HepG2 (cell line): Measurements from ENCODE around the gene SULT2B1. TPM values are rescaled to one million over a fixed set of nuclear protein-coding genes. Genes with fewer than 3 reads are reported as not detected.

Experiments
- AHR ChIP-seq: IDR thresholded peaks from 2 replicates; pipeline ENCODE4 v1.6.1; 2018; ENCODE audit warnings: missing genetic modification reagents, missing compliant biosample characterization
- EP300 ChIP-seq, 3 experiments: sonication (generic) in 1 of 3; formaldehyde crosslinking in 1 of 3; IDR thresholded peaks; 2 replicates each; pipeline versions ENCODE4 v1.5.1 to v1.6.1; 2011 to 2020; ENCODE audit warnings: low read depth in 2 of 3, low read length in 2 of 3, borderline replicate concordance in 1 of 3, improper control_type of control experiment in 1 of 3, mild to moderate bottlenecking in 1 of 3, missing genetic modification reagents in 1 of 3, moderate library complexity in 1 of 3
- GFI1 ChIP-seq: sonication (generic); formaldehyde crosslinking; IDR thresholded peaks from 2 replicates; pipeline ENCODE4 v1.5.0; 2020; ENCODE audit warnings: missing genetic modification reagents, mild to moderate bottlenecking, borderline replicate concordance
- HNF4G ChIP-seq, 2 experiments: sonication (generic) in 1 of 2; formaldehyde crosslinking in 1 of 2; IDR thresholded peaks; 2 replicates each; pipeline versions ENCODE4 v1.4.0 to v1.6.1; 2011 to 2020; ENCODE audit warnings: borderline replicate concordance in 2 of 2, low read depth in 2 of 2, mild to moderate bottlenecking in 2 of 2, low read length in 1 of 2, missing genetic modification reagents in 1 of 2, moderate library complexity in 1 of 2
- MEF2D ChIP-seq: sonication (generic); formaldehyde crosslinking; IDR thresholded peaks from 2 replicates; pipeline ENCODE4 v1.5.1; 2020; ENCODE audit warnings: mild to moderate bottlenecking, missing genetic modification reagents
- NONO ChIP-seq, 2 experiments: fragments of 450-650 bp in 1 of 2; sonication (generic) in 1 of 2; formaldehyde crosslinking in 1 of 2; IDR thresholded peaks in 1 of 2; conservative IDR thresholded peaks in 1 of 2; 2 replicates each; pipeline versions ENCODE4 v1.6.1 to v1.8.0; 2017 to 2022; ENCODE audit warnings: mild to moderate bottlenecking in 1 of 2, missing genetic modification reagents in 1 of 2, moderate library complexity in 1 of 2
- NR2F1 ChIP-seq, 2 experiments: fragments of 450-650 bp in 1 of 2; formaldehyde crosslinking in 1 of 2; IDR thresholded peaks; 2 replicates each; pipeline versions ENCODE4 v1.5.0 to v1.6.1; 2016 to 2020; ENCODE audit warnings: mild to moderate bottlenecking in 1 of 2, missing compliant biosample characterization in 1 of 2, missing genetic modification reagents in 1 of 2, moderate library complexity in 1 of 2
- SAFB2 ChIP-seq: sonication (generic); formaldehyde crosslinking; IDR thresholded peaks from 2 replicates; pipeline ENCODE4 v1.5.1; 2020; ENCODE audit warnings: missing genetic modification reagents, low read depth, mild to moderate bottlenecking, borderline replicate concordance
- SATB2 ChIP-seq: sonication (generic); formaldehyde crosslinking; IDR thresholded peaks from 2 replicates; pipeline ENCODE4 v1.5.0; 2020; ENCODE audit warnings: missing genetic modification reagents
- TAF15 ChIP-seq: fragments of 200-400 bp; formaldehyde crosslinking; IDR thresholded peaks from one replicate; pipeline ENCODE4 v1.6.1; 2018; ENCODE audit warnings: mild to moderate bottlenecking, low read depth, low read length; ENCODE audit not compliant: poor library complexity, severe bottlenecking
- ZNF10 ChIP-seq: sonication (generic); formaldehyde crosslinking; IDR thresholded peaks from 2 replicates; pipeline ENCODE4 v1.4.0; 2020; ENCODE audit warnings: mild to moderate bottlenecking, low read depth, missing genetic modification reagents, borderline replicate concordance
- polyA plus RNA-seq, 8 experiments: library from polyadenylated mRNA; depleted of rRNA in 3 of 8; stranded (reverse) in 7 of 8; unstranded in 1 of 8; fragments of >200 nt; fragmentation: Illumina TruSeq in 4 of 8; extraction: Trizol in 4 of 8; gene quantifications; 2 replicates each; pipeline versions ENCODE4 v1.2.1 to v1.2.3, GENCODE V29; 2011 to 2016; ENCODE audit warnings: low read depth in 4 of 8, missing spikeins in 1 of 8, mixed read lengths in 1 of 8; ENCODE audit not compliant: insufficient read depth in 1 of 8
- total RNA-seq, 5 experiments: library from RNA; depleted of rRNA; stranded (reverse); fragments of >200 nt; fragmentation: Illumina TruSeq; extraction: Trizol; gene quantifications; 2 replicates each; pipeline ENCODE4 v1.2.3, GENCODE V29; 2016; ENCODE audit warnings: low read depth in 1 of 5
- TF ChIP-seq, protein P1 (sequence below): sonication (generic); formaldehyde crosslinking; IDR thresholded peaks from 2 replicates; pipeline ENCODE4 v1.5.1; 2020; ENCODE audit warnings: mild to moderate bottlenecking, missing genetic modification reagents, moderate library complexity
- TF ChIP-seq, protein P2 (sequence below): sonication (generic); formaldehyde crosslinking; conservative IDR thresholded peaks from 2 replicates; pipeline ENCODE4 v1.4.0; 2020; ENCODE audit warnings: mild to moderate bottlenecking, missing genetic modification reagents, moderate library complexity
- TF ChIP-seq, protein P3 (sequence below): sonication (generic); formaldehyde crosslinking; IDR thresholded peaks from 2 replicates; pipeline ENCODE4 v1.8.0; 2022; ENCODE audit warnings: mild to moderate bottlenecking, missing genetic modification reagents, moderate library complexity
- TF ChIP-seq, protein P4 (sequence below): sonication (generic); formaldehyde crosslinking; IDR thresholded peaks from 2 replicates; pipeline ENCODE4 v1.4.0; 2020; ENCODE audit warnings: mild to moderate bottlenecking, missing genetic modification reagents

The SULT2B1 gene
- total and polyA plus RNA-seq, 2 of the 13 experiments (the other 11 are each of a cell fraction or from before 2014, with no cell fraction given) = 0.13 TPM; not detected in 1

DNA sequence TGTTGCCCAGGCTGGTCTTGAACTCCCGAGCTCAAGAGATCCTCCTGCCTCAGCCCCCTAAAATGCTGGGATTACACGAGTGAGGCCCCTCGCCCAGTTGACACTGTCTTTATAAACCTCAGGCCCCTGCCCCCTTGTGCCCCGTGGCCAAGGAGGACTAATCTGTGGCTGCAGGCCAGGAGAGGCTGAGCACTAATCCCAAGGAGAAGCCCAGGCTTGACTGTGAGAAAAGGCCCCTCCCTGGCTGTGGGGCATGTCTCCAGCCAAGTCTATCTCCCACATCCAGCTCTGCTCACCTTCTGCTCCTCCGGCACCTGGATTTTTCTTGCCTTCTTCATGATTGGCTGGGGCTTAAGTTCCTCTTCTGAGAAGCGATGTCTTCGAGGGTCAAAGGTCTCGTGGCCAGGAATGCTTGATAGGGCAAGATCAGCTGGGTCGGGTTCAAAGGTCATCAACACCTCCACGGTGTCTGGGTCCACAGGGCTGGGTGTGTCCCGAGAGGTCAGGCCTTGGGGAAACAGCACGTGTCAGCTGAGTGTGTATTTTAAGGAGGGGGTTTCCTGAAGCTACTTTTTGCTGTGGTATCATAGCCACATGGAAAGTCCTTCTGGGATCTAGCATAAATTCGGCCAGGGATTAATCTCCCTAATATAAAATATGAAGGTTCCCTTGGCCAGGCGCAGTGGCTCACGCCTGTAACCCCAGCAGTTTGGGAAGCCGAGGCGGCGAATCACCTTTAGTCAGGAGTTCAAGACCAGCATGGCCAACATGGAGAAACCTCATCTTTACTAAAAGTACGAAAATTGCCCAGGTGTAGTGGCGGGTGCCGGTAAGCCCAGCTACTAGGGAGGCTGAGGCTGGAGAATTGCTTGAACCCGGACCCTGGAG lies 81.4 kb downstream of the SULT2B1 start (continued):
- TF ChIP-seq, protein P1, sequence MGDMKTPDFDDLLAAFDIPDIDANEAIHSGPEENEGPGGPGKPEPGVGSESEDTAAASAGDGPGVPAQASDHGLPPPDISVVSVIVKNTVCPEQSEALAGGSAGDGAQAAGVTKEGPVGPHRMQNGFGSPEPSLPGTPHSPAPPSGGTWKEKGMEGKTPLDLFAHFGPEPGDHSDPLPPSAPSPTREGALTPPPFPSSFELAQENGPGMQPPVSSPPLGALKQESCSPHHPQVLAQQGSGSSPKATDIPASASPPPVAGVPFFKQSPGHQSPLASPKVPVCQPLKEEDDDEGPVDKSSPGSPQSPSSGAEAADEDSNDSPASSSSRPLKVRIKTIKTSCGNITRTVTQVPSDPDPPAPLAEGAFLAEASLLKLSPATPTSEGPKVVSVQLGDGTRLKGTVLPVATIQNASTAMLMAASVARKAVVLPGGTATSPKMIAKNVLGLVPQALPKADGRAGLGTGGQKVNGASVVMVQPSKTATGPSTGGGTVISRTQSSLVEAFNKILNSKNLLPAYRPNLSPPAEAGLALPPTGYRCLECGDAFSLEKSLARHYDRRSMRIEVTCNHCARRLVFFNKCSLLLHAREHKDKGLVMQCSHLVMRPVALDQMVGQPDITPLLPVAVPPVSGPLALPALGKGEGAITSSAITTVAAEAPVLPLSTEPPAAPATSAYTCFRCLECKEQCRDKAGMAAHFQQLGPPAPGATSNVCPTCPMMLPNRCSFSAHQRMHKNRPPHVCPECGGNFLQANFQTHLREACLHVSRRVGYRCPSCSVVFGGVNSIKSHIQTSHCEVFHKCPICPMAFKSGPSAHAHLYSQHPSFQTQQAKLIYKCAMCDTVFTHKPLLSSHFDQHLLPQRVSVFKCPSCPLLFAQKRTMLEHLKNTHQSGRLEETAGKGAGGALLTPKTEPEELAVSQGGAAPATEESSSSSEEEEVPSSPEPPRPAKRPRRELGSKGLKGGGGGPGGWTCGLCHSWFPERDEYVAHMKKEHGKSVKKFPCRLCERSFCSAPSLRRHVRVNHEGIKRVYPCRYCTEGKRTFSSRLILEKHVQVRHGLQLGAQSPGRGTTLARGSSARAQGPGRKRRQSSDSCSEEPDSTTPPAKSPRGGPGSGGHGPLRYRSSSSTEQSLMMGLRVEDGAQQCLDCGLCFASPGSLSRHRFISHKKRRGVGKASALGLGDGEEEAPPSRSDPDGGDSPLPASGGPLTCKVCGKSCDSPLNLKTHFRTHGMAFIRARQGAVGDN (CRISPR knock-in tag) = peak; percentile 25
- TF ChIP-seq, protein P2, sequence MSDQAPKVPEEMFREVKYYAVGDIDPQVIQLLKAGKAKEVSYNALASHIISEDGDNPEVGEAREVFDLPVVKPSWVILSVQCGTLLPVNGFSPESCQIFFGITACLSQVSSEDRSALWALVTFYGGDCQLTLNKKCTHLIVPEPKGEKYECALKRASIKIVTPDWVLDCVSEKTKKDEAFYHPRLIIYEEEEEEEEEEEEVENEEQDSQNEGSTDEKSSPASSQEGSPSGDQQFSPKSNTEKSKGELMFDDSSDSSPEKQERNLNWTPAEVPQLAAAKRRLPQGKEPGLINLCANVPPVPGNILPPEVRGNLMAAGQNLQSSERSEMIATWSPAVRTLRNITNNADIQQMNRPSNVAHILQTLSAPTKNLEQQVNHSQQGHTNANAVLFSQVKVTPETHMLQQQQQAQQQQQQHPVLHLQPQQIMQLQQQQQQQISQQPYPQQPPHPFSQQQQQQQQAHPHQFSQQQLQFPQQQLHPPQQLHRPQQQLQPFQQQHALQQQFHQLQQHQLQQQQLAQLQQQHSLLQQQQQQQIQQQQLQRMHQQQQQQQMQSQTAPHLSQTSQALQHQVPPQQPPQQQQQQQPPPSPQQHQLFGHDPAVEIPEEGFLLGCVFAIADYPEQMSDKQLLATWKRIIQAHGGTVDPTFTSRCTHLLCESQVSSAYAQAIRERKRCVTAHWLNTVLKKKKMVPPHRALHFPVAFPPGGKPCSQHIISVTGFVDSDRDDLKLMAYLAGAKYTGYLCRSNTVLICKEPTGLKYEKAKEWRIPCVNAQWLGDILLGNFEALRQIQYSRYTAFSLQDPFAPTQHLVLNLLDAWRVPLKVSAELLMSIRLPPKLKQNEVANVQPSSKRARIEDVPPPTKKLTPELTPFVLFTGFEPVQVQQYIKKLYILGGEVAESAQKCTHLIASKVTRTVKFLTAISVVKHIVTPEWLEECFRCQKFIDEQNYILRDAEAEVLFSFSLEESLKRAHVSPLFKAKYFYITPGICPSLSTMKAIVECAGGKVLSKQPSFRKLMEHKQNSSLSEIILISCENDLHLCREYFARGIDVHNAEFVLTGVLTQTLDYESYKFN = 0 out of 2 replicates have a peak, but pooled peaks have one; percentile 21
- TF ChIP-seq MEF2D (CRISPR knock-in tag) (no peak; the same call in 1 of the 2 replicates), GFI1 (no peak), SAFB2 (CRISPR knock-in tag) (no peak), AHR (CRISPR knock-in tag) (no peak), EP300 (IDR thresholded peaks at IDR 0.05; ENCODE audit: low read depth in 2 of 2, low read length in 2 of 2) (0 out of 4 replicates have a peak, but pooled peaks of 1 of the 2 experiments have one; percentile 6), EP300 (CRISPR knock-in tag; IDR thresholded peaks at IDR 0.05; ENCODE audit: borderline replicate concordance) (no peak), NONO (IDR thresholded peaks at IDR 0.05) (no peak), NONO (CRISPR knock-in tag; conservative IDR thresholded peaks at IDR 0.05) (no peak), ZNF10 (no peak), TAF15 (no peak), NR2F1 (CRISPR knock-in tag; IDR thresholded peaks at IDR 0.05) (peak; percentile 58 to 63; a peak in 2 of 4 replicates), SATB2 (no peak), HNF4G (IDR thresholded peaks at IDR 0.05; ENCODE audit: borderline replicate concordance, low read depth, low read length) (peak; percentile 77), HNF4G (CRISPR knock-in tag; IDR thresholded peaks at IDR 0.05; ENCODE audit: borderline replicate concordance, low read depth) (no peak)
- TF ChIP-seq, protein P3, sequence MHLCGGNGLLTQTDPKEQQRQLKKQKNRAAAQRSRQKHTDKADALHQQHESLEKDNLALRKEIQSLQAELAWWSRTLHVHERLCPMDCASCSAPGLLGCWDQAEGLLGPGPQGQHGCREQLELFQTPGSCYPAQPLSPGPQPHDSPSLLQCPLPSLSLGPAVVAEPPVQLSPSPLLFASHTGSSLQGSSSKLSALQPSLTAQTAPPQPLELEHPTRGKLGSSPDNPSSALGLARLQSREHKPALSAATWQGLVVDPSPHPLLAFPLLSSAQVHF (CRISPR knock-in tag) = no peak
- TF ChIP-seq, protein P4, sequence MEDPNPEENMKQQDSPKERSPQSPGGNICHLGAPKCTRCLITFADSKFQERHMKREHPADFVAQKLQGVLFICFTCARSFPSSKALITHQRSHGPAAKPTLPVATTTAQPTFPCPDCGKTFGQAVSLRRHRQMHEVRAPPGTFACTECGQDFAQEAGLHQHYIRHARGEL (CRISPR knock-in tag) = no peak
